Lung (tissue), 12 donors: ENCODE results near the gene TAGAP. TPM values are rescaled to one million over a fixed set of nuclear protein-coding genes. Genes with fewer than 3 reads are reported as not detected.
A peak's percentile ranks its signal among the peaks of the same experiment; 100 is the strongest.

Experiments
- ATAC-seq: fragments of 200-7000 bp; cut with Tn5 transposase; one replicate; pipeline ENCODE4 v1.9.1; 2020; ENCODE audit warnings: moderate number of reproducible peaks; ENCODE audit not compliant: insufficient read depth, low FRiP score
- DNase-seq, 3 donors: peaks; one replicate each; pipeline ENCODE4 v3.0.0-alpha.2; 2013 to 2017
- H3K27ac ChIP-seq, 2 donors: one replicate each; pipeline ENCODE4 v1.5.1; 2013; ENCODE audit warnings: mild to moderate bottlenecking in 2 of 2, moderate library complexity in 2 of 2, control low read depth in 1 of 2, inconsistent platforms in 1 of 2, low read depth in 1 of 2, low read length in 1 of 2
- H3K27me3 ChIP-seq, 3 donors: one replicate each; pipeline ENCODE4 v1.5.1; 2013; ENCODE audit warnings: low read length in 2 of 3; ENCODE audit not compliant: control insufficient read depth in 3 of 3, insufficient read depth in 3 of 3
- H3K36me3 ChIP-seq, 4 donors: one replicate each; pipeline ENCODE4 v1.5.1; 2013; ENCODE audit warnings: low read length in 4 of 4, mild to moderate bottlenecking in 1 of 4, moderate library complexity in 1 of 4; ENCODE audit not compliant: control insufficient read depth in 4 of 4, insufficient read depth in 4 of 4
- H3K4me1 ChIP-seq, 5 donors: one replicate each; pipeline ENCODE4 v1.5.1; 2013; ENCODE audit warnings: low read length in 5 of 5, mild to moderate bottlenecking in 2 of 5, moderate library complexity in 1 of 5; ENCODE audit not compliant: control insufficient read depth in 5 of 5, insufficient read depth in 5 of 5
- H3K4me3 ChIP-seq: one replicate; pipeline ENCODE4 v1.5.1; 2013; ENCODE audit warnings: mild to moderate bottlenecking, control low read depth, moderate library complexity
- H3K9ac ChIP-seq, 2 donors: one replicate each; pipeline ENCODE4 v1.5.1; 2013; ENCODE audit warnings: low read length in 2 of 2, control low read depth in 1 of 2; ENCODE audit not compliant: insufficient read depth in 1 of 2
- H3K9me3 ChIP-seq, 4 donors: one replicate each; pipeline ENCODE4 v1.5.1; 2013; ENCODE audit warnings: low read length in 3 of 4, mild to moderate bottlenecking in 1 of 4, moderate library complexity in 1 of 4; ENCODE audit not compliant: control insufficient read depth in 4 of 4, insufficient read depth in 3 of 4
- WGBS, 2 donors: extraction: QIAGEN DNeasy Blood & Tissue Kit; methylation state at CpG; one replicate each; pipeline ENCODE4 v1.1.7; 2013; 5-methylcytosine and 5-hydroxymethylcytosine counted together
- polyA plus RNA-seq, 2 donors: library from polyadenylated mRNA; stranded (reverse); fragments of 200-250 nt; gene quantifications; one replicate each; pipeline ENCODE4 v1.2.1, GENCODE V29; 2013
- total RNA-seq, 2 donors: library from RNA; depleted of rRNA in 1 of 2; stranded (reverse); fragments of >200 nt in 1 of 2; gene quantifications; one replicate each; pipeline ENCODE4 v1.2.1, GENCODE V29; 2014 to 2021
- TF ChIP-seq, protein P1 (sequence below): IDR thresholded peaks from 2 replicates; pipeline ENCODE4 v1.5.1; 2012; ENCODE audit warnings: mild to moderate bottlenecking; ENCODE audit errors: control extremely low read depth, extremely low read depth
- donor health status: control.
- donor health status: control.
- donor health status: Bipolar disorder and iron deficiency.
- donor health status: healthy.
- donor health status: DM: yes; HTN: yes; CAD: no.

TAGAP gene
- total and polyA plus RNA-seq, 4 donors, result 1.7 to 11.2 (median 8.4) TPM

DNA sequence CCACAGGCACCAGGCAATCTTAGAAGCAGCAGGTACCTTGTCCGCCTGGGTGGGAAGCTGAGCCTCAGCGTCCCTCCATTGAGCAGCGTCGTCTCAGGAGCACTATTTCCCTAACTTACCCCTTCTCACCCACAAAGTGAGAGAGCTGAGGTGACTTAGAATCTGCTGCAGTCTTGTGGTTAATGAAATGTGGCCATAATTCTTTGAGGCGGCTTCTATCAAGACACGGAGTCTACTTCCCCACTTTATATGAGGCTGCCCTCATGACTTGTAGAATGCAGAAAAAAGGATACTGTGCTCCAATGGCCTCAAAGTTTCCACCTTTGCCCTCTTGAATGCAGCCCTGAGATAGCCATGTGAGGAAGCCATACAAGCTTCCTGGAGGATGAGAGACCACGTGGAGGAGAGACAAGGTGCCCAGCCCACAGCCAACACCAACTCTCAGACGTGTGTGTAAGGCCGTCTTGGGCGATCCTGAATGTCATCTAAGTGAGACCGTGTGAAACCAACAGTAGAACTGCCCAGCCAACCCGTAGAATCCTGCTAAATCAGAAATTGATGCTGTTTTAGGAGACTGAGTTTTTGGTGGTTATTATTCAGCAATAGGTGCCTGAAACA lies 9.1 kb upstream of the TAGAP start:
- ATAC-seq, result no peak

DNA sequence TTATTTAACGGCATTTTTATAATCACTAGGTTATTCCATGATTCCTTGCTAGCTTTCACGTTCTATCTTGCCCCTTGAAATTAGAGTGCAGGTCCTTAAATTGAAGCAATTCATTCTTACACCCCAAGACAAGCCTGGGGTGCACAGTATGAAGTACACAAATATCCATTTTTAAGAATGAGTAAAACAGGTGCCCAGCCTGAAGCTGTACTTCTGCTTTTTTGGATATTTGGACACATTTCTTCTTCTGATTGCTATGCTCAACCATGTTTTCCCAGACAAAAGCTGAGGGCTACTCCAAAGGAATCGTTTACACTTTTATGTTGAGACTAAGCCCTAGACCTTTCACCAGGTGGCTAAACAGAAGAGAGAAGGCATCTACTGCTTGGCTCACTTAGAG lies 7.9 kb upstream of the TAGAP start:
- TF ChIP-seq, protein P1, sequence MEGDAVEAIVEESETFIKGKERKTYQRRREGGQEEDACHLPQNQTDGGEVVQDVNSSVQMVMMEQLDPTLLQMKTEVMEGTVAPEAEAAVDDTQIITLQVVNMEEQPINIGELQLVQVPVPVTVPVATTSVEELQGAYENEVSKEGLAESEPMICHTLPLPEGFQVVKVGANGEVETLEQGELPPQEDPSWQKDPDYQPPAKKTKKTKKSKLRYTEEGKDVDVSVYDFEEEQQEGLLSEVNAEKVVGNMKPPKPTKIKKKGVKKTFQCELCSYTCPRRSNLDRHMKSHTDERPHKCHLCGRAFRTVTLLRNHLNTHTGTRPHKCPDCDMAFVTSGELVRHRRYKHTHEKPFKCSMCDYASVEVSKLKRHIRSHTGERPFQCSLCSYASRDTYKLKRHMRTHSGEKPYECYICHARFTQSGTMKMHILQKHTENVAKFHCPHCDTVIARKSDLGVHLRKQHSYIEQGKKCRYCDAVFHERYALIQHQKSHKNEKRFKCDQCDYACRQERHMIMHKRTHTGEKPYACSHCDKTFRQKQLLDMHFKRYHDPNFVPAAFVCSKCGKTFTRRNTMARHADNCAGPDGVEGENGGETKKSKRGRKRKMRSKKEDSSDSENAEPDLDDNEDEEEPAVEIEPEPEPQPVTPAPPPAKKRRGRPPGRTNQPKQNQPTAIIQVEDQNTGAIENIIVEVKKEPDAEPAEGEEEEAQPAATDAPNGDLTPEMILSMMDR, result no peak
- no peak overlapping the region for H3K4me3 ChIP-seq
- WGBS, 2 donors, result 46 to 58% methylated on average over 3 of the region's 3 CpGs
- no peak overlapping the region for H3K27ac ChIP-seq
- no peaks in the 10 kb centered on the region for H3K27me3 ChIP-seq
- H3K9me3 ChIP-seq, result peaks cover 0 to 3% (median 0%) of the 10 kb centered on the region in 4 donors
- no peaks in the 10 kb centered on the region for H3K36me3 ChIP-seq
- DNase-seq (no peak), ATAC-seq (no peak)
- no peak overlapping the region for H3K9ac ChIP-seq
- H3K4me1 ChIP-seq, result peaks cover 0 to 1% (median 0%) of the 10 kb centered on the region in 5 donors

More for the DNA sequence above, 9.1 kb upstream of the TAGAP start:
- no peak overlapping the region for H3K9ac ChIP-seq
- no peak overlapping the region for H3K27ac ChIP-seq
- TF ChIP-seq, protein P1, result no peak
- H3K27me3 ChIP-seq, result no peaks in the 10 kb centered on the region
- WGBS, 2 donors, result 50 to 71% methylated on average over 12 of the region's 12 CpGs
- no peak overlapping the region for H3K4me3 ChIP-seq
- H3K4me1 ChIP-seq, result peaks cover 0 to 1% (median 0%) of the 10 kb centered on the region in 5 donors
- H3K36me3 ChIP-seq, result no peaks in the 10 kb centered on the region
- DNase-seq, result no peak
- peaks cover 0 to 3% (median 0%) of the 10 kb centered on the region in 4 donors for H3K9me3 ChIP-seq

DNA sequence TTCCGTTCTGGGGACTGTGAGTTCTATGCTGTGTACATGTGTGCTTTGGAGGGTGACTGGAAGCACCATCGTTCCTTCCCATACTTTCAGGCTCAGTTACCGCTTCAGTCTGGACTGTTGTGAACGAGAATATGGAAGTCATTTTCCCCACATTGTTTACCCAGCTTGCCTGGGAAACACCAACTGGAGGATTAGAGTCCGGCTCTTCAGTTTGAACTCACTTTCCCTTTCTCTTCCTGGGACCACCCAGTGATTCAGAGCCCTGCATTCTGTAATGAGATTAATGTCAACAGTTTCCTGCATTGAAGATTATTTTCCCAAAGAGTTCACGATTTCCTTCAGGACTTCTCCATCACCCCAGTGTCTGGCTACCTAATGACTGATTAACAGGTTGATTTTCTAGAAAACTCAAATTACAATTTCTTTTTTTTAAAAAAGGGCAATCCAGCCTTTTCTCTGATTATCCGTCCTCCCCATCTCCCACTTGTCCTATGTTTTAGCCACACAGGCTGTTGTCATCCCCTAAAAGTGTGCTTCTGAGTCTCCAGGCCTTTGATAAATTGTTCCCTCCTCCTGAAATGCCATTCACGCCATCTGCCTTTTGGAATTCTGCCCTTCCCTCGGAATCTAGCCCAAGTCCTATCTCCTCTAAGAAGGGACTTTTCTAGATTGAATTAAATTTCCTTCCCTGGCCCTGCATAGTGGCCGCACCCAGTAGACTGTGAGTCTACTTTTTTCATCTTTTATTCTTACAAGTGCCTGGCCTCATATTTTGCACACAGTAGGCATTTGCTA lies 3.3 kb upstream of the TAGAP start:
- WGBS, 2 donors, result 69 to 84% methylated on average over 10 of the region's 10 CpGs
- Histone ChIP-seq H3K36me3 (no peaks in the 10 kb centered on the region), H3K27me3 (peaks cover 0 to 5% (median 0%) of the 10 kb centered on the region in 3 donors), H3K4me1 (no peaks in the 10 kb centered on the region), H3K4me3 (no peak overlapping the region), H3K9me3 (no peaks in the 10 kb centered on the region), H3K27ac (no peak overlapping the region), H3K9ac (no peak overlapping the region)
- no peak for ATAC-seq
- peak in 1 of 3 donors; percentile 43 for DNase-seq
- TF ChIP-seq, protein P1, result no peak
